ENCODE measurements around the gene SORBS2. TPM values are rescaled to one million over a fixed set of nuclear protein-coding genes. Genes with fewer than 3 reads are reported as not detected.

SORBS2 gene
- total and polyA plus RNA-seq, 12 donors, result 175 to 3,169 (median 1,523) TPM

DNA sequence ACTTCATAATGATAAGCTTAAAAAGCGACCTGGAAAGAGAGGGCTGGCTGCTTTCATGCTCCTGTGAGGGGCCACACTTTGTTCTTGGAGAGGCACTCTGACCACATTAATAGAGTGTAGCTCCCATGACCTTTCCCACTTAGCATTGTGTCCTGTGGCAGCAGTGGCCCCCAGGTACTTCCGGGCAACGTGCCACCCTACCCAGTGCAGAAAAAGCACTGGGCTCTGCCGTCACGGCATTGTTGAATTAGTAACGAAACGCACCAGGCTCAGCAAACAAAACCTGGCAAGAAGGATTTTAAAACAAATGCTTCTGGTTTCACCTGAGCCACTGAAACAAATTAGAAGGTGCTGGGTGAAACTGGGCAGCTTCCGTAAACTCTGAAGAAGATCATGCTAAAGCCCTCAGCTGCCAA, 5.4 kb upstream of the SORBS2 start:
- ATAC-seq (peak in 7 of 8 donors; percentile 48 to 90 (median 75)), DNase-seq (peak; percentile 53 to 68)
- TF ChIP-seq, protein P1, sequence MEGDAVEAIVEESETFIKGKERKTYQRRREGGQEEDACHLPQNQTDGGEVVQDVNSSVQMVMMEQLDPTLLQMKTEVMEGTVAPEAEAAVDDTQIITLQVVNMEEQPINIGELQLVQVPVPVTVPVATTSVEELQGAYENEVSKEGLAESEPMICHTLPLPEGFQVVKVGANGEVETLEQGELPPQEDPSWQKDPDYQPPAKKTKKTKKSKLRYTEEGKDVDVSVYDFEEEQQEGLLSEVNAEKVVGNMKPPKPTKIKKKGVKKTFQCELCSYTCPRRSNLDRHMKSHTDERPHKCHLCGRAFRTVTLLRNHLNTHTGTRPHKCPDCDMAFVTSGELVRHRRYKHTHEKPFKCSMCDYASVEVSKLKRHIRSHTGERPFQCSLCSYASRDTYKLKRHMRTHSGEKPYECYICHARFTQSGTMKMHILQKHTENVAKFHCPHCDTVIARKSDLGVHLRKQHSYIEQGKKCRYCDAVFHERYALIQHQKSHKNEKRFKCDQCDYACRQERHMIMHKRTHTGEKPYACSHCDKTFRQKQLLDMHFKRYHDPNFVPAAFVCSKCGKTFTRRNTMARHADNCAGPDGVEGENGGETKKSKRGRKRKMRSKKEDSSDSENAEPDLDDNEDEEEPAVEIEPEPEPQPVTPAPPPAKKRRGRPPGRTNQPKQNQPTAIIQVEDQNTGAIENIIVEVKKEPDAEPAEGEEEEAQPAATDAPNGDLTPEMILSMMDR (IDR thresholded peaks at IDR 0.05), result no peak
- intact Hi-C loops (cut with DNase I), result loop anchor here in 1 of 10 donors (10.0 kb wide), 1 partner anchor 197 kb away; no protein-coding TSS in a partner anchor
- H3K4me1 ChIP-seq, result peaks cover 0 to 30% (median 0%) of the 10 kb centered on the region in 9 donors
- WGBS, 2 donors, result 37 to 59% methylated on average over 8 of the region's 8 CpGs
- no peaks in the 10 kb centered on the region for H3K36me3 ChIP-seq
- peak overlapping the region; percentile 20 to 78 (median 42) for H3K27ac ChIP-seq
- H3K27me3 ChIP-seq, result no peaks in the 10 kb centered on the region
- H3K9me3 ChIP-seq, result no peaks in the 10 kb centered on the region
- no peak overlapping the region for H3K4me3 ChIP-seq

DNA sequence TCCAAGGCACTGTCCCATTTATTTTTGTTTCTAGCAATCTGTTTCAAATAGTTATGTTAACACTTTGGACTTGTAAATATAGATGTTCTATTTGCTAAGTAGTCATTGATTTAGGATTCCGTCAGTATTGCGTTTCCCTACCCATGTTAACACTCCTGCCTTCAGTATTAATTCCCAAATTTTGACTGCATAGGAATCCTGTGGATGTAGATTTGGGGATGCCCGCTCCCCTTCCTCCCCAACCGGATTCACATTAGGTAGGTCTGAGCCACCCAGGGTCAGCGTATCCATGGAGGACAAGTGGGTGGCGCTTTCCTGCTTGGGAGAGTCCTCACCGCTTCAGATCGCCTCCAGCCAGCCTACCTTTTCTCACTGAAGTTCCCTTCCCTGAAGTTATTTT, 1.1 kb upstream of the SORBS2 start:
- Histone ChIP-seq H3K27me3 (no peaks in the 10 kb centered on the region), H3K4me3 (no peak overlapping the region), H3K27ac (peak overlapping the region in 5 of 10 donors; percentile 22 to 91 (median 81)), H3K36me3 (no peaks in the 10 kb centered on the region), H3K9me3 (no peaks in the 10 kb centered on the region), H3K4me1 (peaks cover 0 to 23% (median 0%) of the 10 kb centered on the region in 9 donors)
- intact Hi-C loops (cut with DNase I), result loop anchor here in 3 of 10 donors (5.0 to 10.0 kb wide), 4 partner anchors 34 to 202 kb away; no protein-coding TSS in a partner anchor
- DNase-seq (no peak), ATAC-seq (no peak)
- 94 to 96% methylated on average over 8 of the region's 8 CpGs for WGBS, 2 donors
- TF ChIP-seq, protein P1 (IDR thresholded peaks at IDR 0.05), result no peak

DNA sequence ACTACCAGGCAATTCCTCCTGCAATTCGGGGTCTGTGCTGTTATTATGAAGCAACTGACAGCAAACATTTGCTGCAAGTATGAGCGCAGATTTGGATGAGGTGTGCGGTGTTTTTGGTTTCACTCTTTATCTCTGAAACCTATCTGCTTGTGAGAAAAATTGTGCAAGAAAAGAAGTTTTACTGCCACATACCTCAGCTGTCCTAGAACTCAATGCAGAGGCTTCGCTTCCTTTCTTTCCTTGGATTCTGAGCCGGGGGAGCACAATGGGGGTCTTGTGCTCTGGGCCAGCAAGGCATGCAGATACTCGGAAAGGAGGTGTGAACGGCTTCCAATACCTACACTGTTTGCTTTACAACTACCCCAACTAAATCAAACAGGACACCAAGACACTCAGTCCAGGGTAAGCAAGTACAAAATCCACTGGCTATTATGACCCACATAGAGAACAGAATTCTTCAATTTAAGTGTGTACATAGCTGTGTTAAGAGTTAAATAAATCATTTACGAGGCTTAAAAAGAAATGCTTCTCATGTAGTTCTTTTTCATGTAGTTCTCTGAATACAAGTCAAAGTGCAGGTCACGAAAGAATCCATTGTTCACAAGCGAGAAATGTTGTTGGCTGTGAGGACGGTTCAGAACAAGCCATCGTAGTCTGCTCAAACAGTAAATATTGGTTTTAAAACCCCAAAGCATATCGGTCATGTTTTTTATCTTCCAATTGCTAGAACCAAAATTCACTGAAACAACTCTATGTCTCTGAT, 1.1 kb downstream of the SORBS2 start:
- peak overlapping the region; percentile 75 to 91 (median 86) for H3K27ac ChIP-seq

DNA sequence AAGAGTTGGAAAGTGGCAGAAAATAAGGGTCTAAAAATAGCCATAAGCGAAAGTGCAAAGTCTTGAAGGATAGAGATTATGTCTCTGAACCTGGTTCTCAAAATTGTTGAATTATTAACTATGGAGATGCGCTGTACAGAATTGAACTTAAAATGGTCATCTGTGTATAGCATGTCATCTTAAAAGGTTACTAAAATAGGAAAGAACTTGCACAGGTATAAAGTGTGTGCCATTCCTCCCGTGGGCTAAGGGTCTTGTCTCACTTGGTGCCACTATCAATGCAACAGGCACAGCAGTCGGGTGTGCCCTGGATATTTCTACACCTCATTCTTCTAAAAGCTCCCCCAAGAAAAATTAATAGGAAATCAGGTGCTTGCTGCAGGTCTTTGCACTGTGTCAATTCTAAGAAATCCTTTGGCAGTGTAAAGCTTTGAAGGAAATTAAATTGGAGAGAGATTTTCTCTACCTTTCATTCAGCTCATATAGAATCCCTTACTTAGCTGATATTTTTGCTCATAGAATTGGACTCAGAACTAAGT, 2.4 kb downstream of the SORBS2 start:
- peak in 2 of 8 donors; percentile 37 to 48 for ATAC-seq
- Histone ChIP-seq H3K27me3 (no peaks in the 10 kb centered on the region), H3K36me3 (no peaks in the 10 kb centered on the region), H3K27ac (peak overlapping the region; percentile 75 to 91 (median 86)), H3K9me3 (no peaks in the 10 kb centered on the region), H3K4me1 (peaks cover 0 to under 1% (median 0%) of the 10 kb centered on the region in 9 donors), H3K4me3 (peak overlapping the region; percentile 26 to 68 (median 55))
- DNase-seq, result no peak
- 54 to 55% methylated on average over 4 of the region's 4 CpGs for WGBS, 2 donors
- intact Hi-C loops (cut with DNase I), result loop anchor here in 4 of 10 donors (5.0 to 10.0 kb wide), 4 partner anchors 38 to 205 kb away; no protein-coding TSS in a partner anchor
- TF ChIP-seq, protein P1 (IDR thresholded peaks at IDR 0.05), result no peak

More for the DNA sequence above, 1.1 kb downstream of the SORBS2 start:
- DNase-seq, result no peak
- TF ChIP-seq, protein P1 (IDR thresholded peaks at IDR 0.05), result no peak
- Histone ChIP-seq H3K27me3 (no peaks in the 10 kb centered on the region), H3K9me3 (no peaks in the 10 kb centered on the region), H3K36me3 (no peaks in the 10 kb centered on the region), H3K4me1 (peaks cover 0 to 5% (median 0%) of the 10 kb centered on the region in 9 donors), H3K4me3 (peak overlapping the region; percentile 36 to 68 (median 55))
- 41 to 51% methylated on average over 13 of the region's 13 CpGs for WGBS, 2 donors
- ATAC-seq, result peak in 1 of 8 donors; percentile 10
- intact Hi-C loops (cut with DNase I), result loop anchor here in 3 of 10 donors (5.0 to 10.0 kb wide), 4 partner anchors 36 to 204 kb away; no protein-coding TSS in a partner anchor

Measured in heart right ventricle (tissue), 16 donors.